ENCODE measurements around the gene INSRR.

Gene INSRR

DNA sequence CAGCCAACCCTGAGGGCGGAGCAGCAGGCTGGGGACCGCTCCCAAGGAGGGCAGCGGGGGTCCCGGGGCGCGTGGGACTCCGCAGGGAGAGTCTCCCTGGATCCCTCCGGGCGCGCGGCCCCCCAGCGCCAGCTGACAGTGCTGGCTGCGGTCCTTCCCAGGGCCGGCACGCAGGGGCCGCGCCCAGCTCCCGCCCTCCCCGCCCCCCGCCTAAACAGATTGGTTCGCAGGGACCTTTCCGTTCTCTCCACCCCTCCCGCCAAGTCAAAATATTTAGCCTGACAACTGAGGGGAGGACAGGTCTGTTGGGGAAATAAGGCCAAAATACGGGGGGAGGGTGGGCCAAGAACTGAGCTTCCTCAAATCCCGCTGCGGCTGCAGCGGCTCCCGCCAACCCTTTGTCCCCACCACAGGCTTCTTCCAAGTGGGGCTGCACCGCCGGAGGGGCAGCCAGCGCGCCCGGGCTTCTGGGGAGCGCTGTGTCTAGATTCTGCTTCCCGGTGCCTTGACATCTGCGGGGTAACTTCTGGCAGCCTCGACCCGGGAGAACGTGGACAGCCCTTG, at the start of gene INSRR:
INSRR (minus strand) TSS at position 159 of the 564 bp plus-strand sequence. CDS start 496 bp downstream, outside the sequence.
- no peak for DNase-seq

DNA sequence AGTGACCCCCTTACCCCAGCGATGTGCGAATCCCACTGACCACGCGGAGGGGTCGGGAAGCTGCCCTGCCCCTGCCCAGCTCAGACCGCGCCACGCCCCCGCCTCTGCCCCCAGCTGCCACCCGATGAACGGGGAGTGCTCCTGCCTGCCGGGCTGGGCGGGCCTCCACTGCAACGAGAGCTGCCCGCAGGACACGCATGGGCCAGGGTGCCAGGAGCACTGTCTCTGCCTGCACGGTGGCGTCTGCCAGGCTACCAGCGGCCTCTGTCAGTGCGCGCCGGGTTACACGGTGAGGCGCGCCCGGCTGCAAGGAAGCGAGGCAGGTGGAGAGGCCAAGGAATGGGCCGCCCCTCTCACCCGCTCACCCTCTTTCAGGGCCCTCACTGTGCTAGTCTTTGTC, 49.6 kb upstream of the INSRR start:
- no peak for DNase-seq

DNA sequence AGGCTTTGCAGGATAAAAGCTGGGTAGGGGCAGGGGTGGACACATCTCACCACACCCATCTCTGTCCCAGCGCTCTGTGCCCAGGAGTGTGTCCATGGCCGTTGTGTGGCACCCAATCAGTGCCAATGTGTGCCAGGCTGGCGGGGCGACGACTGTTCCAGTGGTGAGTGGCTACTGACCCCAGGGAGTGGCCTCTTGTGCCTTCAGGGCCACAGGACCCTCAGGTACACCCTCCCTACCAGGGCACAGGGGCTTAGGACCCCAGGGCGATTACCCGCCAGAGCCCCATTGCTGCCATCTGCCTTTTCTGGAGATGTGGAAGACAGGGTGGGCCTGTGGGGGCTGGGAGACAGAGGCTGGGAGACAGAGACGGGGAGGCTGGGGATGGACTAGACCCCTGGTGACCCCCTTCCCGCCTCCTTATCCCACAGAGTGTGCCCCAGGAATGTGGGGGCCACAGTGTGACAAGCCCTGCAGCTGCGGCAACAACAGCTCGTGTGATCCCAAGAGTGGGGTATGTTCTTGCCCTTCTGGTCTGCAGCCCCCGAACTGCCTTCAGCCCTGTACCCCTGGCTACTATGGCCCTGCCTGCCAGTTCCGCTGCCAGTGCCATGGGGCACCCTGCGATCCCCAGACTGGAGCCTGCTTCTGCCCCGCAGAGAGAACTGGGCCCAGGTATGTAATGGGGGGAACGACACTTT, 47.4 kb upstream of the INSRR start:
- DNase-seq: no peak

GRCh38 chr1:156905651-156906050, 46.7 kb upstream of the INSRR start:
- DNase-seq: no peak

- DNase-seq: no peak
Observed at GRCh38 chr1:156905176-156905575, 46.3 kb upstream of the INSRR start.

GRCh38 chr1:156904187-156904959, 45.5 kb upstream of the INSRR start:
- no peak for DNase-seq

DNA sequence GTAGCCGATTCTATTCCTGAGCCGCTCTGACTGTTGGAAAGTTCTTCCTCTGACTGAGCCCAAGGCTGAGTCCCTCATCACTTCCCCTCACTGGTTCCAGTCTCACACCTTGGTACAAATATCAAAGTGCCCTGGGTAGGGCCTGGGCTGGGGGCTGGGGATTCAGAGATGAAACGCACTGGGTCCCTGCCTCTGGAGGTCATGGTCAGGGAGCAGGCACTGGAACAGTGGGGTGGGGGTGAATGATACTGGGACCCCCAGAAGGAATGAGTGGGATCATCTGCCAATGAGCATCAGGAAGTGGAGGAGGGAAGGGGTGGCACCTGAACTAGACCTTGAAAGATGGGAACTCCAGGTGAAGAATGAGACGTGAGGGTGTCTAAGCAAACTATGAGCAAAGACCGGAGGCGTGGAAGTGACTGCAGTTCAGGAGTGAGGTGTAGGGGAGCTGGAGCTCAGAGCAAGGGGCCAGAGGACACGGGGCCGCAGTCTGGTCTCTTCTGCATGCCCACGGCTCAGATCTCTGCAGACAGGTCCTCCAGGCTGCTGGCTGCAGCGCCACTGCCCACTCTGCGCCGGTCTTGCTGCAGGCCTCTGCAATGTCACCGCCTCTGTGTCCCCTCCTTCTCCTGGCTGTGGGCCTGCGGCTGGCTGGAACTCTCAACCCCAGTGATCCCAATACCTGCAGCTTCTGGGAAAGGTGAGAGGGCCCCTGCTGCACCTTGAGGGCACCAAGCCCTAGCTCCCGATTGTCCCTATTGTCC, 44.6 kb upstream of the INSRR start:
- no peak for DNase-seq

GRCh38 chr1:156901966-156902915, 43.3 kb upstream of the INSRR start:
- DNase-seq: no peak

- DNase-seq: no peak
Observed at GRCh38 chr1:156901590-156901900, 42.6 kb upstream of the INSRR start.

GRCh38 chr1:156900896-156901589, 42.1 kb upstream of the INSRR start:
- DNase-seq: no peak

DNA sequence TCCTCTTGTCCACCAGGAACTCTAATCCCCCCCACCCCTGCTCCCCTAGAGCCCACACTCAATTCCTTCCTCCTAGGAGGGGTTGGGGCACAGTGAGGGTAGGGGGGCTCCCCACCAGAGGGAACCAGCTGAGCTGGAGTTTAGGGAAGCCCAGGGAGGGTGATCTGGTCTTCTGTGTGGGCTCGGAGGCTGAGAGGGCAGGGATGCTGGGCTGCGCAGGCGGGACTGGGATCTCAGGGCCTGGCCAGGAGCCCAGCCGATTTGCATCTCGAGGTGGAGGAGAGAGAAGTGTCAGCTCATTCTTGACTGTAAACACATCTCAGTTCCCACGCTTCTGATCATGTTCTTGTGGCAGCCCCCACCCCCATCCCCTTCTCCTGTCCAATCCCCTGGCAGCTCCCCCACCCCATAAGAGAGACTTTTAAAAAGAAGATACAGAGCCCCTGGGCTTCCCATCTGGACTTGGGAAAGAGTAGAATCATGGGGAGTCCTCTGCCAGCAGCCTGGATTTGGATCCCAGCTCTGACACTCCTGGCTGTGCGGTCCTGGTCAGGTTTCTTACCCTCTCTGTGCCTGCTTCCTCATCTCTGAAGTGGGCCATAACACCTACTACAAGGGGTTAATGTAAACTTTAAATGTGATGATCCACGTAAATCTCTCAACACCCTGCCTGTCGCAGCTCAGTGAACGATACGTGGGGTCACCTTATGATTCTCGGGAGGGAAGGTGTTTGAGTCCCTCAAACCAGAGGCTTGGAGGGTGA, 41.2 kb upstream of the INSRR start:
- DNase-seq: no peak

DNA sequence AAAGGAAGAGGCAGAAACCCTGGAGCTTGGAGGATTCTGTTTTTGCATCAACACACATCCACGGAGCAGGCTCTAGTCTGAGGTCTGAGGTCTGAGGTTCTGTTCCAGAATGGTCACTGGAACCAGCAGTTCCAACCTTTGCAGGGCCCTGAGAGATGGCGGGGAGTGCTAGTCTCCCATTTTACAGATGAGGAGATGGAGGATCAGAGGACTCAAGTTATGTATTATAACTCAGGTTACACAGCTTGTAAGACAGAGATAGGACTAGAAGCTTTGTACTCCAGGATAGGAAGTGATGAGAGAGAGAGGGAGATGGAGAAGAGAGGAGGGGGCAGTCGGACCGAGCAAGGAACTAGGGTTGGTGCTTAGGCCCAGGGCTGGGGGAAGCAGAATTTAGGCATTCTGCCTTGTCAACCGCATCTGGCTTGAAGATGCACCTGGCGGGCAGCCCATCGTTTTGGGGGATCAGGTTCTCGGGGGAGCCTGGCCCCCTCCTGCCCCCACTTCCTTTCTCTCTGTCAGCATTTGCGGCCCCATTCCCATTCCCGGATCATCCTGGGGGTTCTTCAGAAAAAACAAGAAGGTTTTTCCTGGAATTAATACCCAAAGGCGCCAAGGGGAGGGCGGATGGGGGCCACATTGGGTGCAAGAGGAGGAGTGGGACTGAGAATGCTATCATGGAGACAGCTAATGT, 40.2 kb upstream of the INSRR start:
- DNase-seq: no peak

- no peak for DNase-seq
Observed at GRCh38 chr1:156898161-156898566, 39.2 kb upstream of the INSRR start.

DNA sequence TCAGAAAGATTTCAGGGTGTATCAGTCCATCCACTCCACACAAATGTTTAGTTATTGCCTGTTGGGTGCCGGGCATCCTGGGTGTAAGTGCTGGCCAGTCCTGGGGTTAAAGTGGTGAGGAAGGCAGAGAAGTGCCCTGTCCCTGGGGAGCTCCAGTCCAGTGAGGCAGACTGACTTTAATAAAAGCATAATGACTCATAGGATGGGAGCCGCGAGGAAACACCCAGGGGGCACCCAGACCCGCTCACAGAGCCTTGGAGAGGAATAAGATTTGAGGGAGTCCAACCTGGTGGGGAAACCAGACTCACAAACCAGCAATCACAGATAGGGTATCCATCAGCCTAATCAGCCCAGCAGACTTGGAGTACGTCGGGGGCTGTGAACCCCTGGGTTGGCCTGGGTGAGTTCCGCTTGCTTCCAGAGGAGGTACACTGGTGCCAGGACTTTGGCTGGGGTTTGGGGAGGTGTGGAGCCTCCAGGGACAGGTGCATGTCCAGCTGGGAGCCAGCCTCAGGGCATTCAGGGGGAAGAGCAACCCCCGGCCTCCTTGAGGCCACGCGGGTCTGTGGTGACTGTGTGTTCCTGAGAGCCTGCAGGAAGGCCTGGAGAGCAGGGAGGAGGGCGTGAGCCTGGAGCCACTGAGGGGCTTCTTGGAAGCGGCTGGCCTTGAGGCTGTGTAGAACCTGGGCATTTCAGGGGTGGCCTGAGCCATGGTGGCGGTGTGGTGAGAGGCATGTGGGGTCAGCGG, 38.3 kb upstream of the INSRR start:
- DNase-seq: no peak

GRCh38 chr1:156896490-156897033, 37.6 kb upstream of the INSRR start:
- no peak for DNase-seq

- DNase-seq: no peak
Observed at GRCh38 chr1:156895927-156896326, 37.0 kb upstream of the INSRR start.

DNA sequence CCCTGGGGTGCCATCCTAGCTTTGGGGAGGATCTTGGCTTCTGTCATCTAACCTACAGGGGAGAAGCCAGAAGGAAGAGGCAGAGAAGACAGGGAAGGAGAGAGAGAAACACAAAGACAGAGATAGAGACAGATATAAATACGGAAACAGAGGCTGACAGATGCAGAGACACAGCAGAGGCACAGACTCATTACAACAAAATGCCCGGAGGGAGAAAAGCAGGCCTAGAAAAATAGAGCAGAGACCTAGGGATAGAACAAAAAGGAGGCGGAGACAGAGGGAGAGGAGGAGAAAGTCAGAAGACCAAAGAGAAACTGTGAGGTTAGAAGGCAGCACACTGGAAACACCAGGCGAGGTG, 36.5 kb upstream of the INSRR start:
- no peak for DNase-seq

- no peak for DNase-seq
Observed at GRCh38 chr1:156894711-156895454, 36.0 kb upstream of the INSRR start.

DNA sequence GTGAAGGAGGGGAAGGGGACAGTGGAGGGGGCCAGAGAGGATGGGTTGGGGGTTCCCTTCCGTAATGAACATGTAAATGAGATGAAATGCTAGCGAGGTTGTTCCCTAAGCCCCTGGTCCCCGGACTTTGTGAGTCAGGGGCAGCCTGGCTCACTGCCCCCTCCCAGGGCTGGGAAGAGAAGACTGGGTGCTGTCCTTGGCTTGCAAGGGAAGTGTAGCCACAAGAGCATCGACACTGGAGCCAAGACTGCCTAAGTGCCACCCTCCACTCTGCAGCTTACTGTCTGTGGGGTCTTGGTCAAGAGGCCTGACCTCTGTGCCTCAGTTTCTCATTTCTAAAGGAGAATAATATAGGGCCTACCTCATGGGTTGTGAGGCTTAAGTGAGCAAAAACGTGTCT, 35.1 kb upstream of the INSRR start:
- no peak for DNase-seq
